ENCODE data around the gene CSTF1.

- TF ChIP-seq GATA2 (IDR thresholded peaks at IDR 0.05; ENCODE audit: low read depth, low read length) (no peak), GATA3 (IDR thresholded peaks at IDR 0.05; ENCODE audit: low read depth, low read length) (no peak)
Observed at GRCh38 chr20:56371977-56372376, 20.5 kb upstream of the CSTF1 start.

Measured in SH-SY5Y (cell line).